ENCODE results near the gene UCN2.
A peak's percentile ranks its signal among the peaks of the same experiment; 100 is the strongest.

The UCN2 gene, protein sequence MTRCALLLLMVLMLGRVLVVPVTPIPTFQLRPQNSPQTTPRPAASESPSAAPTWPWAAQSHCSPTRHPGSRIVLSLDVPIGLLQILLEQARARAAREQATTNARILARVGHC

DNA sequence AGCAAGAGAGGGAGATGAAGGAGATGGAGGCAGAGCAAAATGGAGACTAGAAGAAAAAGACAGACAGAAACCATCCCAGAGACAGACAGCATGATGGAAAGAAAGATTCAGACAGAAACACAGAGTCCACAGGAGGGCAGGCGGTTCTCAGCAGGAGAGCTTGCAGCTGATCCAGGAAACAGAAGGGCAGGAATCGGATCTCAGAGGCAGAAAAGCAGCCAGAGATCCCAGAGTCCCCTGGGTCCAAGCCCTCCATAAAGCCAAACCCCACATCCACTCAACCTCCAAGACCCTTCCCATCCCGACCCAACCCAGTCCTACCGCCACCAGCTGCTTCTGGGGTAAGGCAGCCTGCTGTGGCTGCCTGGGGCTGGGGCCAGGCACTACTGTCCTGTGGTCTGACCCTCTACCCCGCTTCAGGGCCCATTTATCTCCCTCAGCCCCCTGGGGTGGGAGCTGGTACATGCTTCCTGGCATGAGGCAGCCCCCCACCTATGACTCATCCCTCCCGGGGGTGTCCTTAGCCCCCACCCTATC is at the start of gene UCN2:
Gene UCN2 (minus strand): TSS at position 400 of the 537 bp plus-strand sequence. CDS start 657 bp downstream, outside the sequence.
- DNase-seq (ENCODE audit: low read depth) = no peak

DNA sequence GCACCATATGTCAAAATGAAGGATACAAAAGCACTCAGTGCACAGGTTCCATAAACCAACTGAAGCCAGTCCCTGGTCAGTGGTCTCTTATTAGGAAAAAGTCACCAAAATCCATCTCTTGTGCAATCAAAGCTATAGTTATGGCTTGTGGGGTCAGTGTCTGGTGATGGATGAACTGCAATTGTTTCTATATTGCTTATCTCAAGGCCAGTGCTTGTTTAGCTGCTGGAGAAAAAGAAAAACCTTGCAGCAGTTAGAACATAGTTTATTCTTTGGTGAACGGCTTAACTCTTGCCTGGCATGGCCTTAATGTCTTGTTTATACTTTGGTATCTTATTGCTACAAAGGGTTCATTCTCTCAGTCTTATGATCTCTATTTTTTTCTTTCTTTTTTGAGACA is 48.7 kb upstream of the UCN2 start:
- no peak for DNase-seq (ENCODE audit: low read depth)

DNA sequence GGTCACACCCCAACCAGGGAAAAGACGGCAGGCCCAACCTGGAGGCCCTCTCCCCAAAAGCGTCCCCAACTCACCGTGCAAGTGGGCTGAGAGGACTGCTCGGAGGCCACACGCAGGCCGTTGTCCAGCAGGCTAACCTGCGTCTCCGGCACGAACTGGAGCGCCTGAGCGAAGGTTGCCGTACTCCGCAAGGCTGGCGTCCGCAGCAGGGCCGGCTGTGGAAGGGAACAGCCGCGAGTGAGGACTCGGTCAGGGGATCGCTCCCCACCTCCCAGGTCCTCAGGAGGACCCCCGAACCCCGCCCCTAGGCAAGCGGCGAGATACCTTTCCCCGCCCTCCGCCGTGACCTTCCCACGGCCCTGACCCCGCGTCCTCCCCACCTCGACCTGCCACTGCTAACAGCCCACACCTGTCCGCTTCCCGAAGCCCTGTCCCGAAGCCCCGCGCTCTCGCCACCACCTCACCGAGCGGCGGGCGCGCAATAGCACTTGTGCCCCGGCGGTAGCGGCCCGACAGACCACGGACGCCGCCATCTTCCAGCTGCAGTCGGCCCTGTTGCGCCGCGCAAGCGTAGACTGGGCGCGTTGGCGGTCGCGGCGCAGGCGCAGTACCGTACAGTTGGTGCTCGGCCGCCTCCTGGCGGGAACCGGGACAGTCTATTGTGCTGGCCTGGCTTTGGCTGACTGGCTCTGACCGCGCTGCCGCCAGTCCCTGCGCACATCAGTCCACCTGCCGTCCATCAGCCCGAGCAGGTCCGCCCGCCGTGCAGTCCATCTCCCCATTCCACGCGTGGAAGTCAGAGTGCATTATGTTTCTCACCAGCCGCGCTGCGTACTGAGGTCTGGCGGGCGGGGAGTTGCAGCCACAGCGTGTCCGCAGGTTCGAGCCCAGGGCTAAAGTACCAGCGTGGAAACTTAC is 45.8 kb upstream of the UCN2 start, which contains the start of gene UQCRC1:
Gene UQCRC1 (minus strand): TSS at position 559 of the 918 bp plus-strand sequence. CDS start 26 bp downstream, at position 533.
- DNase-seq (ENCODE audit: low read depth) = peak; percentile 78

DNA sequence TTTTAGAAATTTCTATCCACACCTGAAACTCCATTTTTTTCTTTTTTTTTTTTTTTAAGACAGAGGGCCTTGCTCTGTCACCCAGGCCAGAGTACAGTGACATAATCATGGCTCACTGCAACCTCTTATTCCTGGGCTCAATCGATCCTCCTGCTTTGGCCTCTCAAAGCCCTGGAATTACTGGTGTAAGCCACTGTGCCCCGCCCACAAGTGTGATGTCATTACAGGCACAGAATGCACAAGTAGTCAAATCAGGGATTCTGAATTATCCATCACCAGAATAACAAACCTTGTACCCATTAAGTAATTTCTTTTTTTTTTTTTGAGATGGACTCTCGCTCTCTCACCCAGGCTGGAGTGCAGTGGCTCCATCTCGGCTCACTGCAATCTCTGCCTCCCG is 43.9 kb upstream of the UCN2 start:
- no peak for DNase-seq (ENCODE audit: low read depth)

DNA sequence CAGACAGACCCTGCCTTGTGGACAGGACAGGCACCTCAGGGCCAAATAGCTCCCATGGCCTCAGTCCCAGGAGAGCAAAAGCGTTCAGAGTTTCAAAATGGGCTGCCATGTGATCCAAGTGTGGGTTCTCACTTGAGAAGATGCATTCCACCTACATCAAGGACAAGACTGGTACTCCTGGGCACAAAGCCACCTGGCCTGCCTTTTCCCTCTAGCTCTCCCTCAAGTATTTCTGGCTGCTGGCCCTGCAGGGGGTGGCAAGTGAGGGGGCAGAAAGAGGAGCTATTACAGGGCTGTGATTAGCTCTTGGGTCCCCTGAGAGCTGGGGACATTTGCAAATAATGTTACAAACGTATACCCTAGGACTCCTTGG is 38.0 kb upstream of the UCN2 start:
- no peak for DNase-seq (ENCODE audit: low read depth)

DNA sequence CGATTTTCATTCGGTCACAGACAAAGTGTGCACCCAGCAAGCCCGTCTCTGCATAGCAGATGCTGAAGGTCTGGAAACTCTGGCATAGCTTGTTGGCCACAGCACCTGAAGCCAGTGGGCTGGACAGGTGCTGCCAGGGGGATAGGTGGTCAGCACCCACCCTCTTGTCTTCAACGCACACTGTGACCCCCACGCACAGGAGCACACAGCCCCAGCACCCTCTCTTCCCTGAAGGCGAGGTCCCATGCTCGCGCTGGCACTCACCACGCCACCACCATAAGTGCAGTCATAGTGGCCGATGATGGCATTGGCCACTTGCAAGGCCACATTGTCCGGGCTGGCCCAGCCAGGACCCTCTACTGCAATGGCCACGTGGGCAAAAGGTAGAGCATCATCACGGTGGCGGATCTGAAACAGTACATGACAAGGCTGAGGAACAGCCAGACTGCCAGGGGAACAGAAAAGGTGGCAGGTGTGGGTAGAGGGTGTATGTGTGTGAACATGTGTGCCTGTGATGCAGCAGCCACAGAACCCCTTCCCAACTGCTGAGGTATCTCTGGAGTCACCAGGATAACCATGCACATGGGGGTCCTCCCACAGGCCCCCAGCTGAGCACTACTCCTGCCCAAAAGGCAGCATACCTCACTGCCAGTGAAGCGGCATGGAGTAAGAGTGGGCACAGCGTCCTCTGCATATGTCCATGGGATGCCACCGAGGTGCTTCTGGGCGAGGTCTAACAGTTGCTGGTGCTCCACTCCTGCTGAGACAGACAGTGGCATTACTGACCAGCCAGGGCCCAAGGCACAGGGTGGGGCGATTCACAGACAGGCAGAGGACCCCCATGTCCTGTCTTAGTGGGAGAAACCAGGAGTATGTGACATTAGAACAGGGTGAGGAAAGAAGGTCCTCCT is 37.4 kb upstream of the UCN2 start:
- DNase-seq (ENCODE audit: low read depth) = no peak

DNA sequence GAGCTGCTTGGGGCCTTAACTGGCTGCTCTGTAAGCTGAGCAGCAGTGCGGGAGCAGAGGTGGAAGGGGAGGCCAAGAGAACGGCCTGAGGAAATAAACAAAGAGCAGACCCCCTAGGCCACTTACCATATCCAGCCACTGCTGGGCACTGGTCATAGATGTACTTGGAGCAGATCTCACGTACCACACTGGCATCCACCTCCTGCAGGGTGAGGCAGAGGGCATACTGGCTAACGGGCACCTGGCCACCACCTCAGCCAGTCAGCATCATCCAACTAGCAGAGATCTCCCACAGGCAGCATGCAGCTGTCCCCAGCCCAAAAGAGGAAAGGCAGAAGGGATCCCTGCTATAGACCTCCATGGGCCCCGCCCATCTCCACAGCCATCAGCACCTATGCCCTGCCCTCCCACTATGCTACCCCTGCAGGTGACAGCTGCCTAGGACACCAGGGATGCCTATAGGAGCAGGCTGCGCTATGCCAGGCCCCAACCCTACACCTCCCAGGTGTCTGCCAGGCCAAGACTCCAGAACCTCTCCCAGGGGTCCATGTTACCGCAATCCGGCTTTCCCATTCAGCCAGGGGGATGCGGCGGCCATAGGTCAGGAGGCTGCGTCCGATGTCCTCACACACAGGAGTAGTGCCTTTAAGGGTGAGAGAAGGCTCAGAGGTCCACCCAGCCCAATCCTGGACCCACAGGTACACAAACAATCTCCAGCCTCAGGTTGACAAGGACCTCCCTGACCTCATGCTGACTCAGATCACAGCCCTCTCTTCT is 36.1 kb upstream of the UCN2 start:
- no peak for DNase-seq (ENCODE audit: low read depth)

DNA sequence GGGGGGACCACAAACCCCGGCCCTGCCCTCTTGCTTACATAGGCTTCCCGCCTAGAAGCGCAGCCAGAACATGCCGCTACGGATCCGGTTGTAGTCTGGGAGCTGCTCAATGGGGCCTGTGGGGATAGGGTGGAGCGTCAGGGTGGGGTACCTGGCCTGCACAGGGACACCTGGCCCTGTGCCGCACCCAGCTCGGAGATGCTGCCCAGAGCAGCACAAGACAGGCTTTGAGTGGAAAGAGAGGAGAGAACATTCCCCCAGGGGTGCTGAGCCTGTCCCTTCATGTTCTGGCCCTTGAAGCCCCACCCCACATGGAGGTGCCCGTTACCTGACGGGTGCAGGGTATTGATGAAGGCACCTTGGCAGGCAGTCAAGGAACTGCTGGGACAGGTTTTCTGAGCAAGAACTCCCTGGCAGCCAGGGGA is 35.5 kb upstream of the UCN2 start:
- no peak for DNase-seq (ENCODE audit: low read depth)

DNA sequence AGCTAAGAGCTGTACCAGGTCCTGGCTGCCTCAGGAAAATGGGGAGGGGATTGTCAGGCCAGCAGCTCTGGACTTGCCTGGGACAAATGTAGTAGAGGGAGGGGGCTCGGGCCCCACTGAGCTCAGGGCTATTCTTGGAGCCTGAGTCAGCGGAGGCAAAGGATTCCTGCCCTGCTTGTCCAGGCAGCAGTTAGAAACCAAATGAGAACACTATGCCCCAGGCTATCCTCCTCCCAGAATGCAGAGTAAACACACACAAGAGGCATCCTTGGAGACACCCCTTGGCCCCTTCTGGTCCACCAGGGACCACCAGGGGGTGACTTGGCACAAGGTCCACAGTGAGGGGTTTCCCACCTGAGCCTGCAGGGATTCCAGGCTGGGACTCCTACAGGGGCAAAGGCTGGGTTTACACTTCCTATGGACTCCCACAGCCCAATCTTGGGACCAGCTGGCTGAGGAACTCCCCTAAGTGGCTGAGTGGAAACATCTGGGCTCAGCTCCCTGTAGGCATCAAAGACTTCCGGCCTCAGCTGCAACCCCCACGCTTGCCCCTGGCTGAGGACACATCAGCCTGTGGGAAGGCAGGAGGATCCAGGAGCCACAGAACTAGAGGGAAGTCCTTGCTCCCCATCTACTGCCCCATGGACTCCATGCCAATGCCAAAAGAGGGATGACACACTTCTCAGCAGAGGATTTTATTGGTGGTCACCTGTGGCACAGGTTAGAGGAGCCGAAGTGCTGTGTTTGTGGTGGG is 34.9 kb upstream of the UCN2 start:
- DNase-seq (ENCODE audit: low read depth) = no peak

DNA sequence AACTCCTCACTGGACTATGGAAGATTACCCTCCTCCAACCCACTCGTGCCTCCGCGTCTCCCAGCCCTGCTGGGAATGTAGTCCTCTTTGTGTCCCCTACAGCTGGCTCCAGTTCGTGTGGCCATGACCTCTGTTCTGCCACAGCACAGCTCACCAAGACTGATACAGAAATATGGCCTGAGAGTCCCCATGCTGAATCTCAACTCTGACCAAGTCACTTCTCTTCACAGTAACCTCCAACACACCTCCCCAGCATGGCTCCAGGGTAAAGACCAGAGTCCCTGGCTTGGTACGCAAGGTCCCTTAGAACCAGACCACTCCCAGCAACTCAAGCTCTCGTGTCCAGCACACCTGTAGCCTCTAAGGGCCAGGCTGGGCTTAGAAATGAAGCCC is 33.8 kb upstream of the UCN2 start:
- no peak for DNase-seq (ENCODE audit: low read depth)

DNA sequence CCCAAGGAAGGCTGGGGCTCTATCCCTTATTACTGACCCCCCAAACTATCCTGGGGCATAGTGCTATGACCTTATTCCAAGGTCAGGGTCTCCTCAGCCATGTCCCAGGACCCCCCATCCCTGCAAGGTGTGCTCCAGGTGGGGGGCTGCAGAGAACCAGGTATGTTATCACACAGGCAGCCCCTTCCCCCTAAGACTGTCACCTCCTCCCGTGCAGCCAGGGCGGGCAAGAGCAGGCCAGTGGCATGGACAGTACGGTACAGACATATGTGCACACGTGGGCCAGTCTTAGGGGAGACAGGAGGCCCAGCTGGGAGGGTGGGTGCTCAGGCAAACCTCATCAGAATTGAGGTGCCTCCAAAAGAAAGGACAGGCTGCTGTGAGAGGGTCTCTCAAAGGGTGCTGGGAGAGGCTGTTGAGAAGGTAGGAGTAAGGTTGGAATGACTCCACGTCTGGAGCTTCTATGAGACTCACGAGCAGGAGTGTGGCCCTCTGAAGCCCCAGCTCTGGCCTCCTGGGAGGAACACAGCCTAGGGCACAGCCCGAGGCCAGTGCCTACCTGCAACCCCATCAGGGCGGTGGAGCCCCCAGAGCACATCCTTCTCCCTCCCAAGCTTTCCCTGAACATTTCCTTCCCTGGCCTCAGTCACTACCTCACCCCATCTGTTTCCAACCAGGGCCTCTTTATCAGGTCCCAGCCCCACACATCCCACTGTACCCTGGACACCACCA is 33.3 kb upstream of the UCN2 start:
- no peak for DNase-seq (ENCODE audit: low read depth)

DNA sequence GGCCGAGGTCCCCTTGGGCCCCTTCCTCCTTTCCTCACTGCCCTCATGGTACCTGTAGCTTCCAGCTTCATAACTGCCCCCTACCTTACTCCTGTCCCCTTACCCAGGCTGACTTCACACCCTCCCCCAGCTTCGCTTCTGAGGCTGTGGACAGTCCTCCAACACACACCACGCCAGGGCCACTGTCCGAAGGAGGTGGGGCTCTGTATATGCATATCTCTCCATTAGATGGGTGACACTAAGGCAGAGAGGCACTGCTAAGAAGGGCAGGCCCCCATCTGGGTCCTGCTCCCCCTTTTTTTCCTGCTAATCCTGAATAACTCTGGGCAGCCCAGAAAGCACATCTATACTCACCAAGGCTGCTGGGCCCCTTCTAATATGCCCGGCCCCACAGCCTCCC is 32.6 kb upstream of the UCN2 start:
- no peak for DNase-seq (ENCODE audit: low read depth)

DNA sequence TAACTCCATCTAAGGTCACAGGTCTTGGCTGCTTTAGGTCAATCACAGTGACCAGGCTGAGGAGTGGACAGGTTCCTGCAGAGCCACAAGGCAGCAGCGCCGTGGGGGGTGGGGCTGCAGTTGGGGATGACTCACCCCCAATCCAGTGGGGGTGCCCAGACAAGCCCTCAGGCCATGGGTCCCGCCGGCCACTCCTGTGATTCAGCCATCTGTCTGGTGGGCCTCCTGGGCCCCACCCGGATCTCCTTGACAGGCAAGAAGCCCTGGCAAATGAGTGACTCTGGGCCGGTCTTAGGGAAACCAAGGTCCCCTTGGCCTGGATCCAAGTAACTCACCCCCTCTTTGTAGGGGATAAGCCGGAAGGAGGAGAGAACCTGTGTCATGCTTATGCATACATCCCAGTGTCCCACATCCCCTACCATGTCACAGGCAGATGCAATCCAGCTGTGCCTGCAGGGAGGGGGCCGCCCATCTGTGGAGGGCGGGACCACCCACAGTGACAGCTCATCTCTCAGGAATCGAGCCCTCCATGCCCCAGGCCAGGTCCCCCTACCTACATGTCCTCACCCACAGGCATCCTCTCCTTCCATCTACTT is 32.0 kb upstream of the UCN2 start:
- no peak for DNase-seq (ENCODE audit: low read depth)

DNA sequence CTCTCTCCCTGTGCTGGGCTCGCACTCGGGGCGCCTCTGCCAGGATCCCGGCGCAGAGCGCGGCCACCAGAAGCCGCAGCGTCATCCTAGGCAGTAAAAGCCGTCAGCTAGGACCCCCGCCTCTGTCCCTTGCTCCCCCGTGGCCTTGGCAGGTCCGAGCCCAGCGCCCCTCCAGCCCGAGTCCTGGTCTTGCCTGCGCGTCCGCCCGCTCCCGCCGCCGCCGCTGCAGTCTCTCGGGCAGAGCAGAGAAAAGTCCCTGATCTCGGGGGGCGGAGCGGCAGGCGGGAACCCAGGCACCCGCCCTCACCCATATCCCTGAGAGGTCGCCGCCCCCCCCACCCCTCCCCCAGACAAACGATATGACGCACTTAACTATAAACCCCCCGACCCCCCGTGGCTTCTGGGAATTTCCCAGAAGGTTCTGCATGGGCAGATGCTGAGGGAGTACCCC is 31.5 kb upstream of the UCN2 start, which contains the start of gene COL7A1:
Gene COL7A1 (minus strand): TSS at position 255 of the 451 bp plus-strand sequence. CDS start 170 bp downstream, at position 85.
- DNase-seq (ENCODE audit: low read depth) = no peak

DNA sequence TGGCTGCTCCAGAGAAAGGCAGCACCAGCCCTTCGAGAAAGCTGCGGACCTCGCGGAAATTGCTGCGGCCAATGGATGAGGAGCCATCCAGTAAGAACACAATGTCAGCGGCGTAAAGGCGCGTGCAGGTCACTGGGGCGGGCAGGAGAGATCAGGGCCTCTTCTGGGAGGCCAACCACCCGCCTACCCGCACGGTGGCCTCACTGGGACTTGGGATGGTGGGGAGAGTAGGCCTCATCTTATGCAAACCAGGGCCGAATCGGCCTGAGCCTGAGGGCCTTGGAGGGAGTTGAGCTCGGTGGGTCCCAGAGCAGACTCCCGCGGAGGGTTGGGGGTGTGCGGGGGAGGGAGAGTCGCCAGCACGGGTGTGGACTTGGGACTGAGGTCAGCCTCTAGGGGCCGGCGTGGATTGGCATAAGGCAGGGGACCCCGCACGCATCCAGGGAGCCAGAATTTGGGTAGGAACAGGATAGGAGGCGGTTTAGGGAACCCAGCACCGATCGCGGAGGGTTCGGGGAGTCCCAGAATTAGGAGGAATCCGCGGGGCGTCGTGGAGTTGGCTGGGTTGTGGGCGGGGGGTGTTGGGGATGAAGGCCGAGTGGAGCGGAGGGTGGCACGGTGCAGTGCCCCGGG is 31.0 kb upstream of the UCN2 start:
- DNase-seq (ENCODE audit: low read depth) = no peak

DNA sequence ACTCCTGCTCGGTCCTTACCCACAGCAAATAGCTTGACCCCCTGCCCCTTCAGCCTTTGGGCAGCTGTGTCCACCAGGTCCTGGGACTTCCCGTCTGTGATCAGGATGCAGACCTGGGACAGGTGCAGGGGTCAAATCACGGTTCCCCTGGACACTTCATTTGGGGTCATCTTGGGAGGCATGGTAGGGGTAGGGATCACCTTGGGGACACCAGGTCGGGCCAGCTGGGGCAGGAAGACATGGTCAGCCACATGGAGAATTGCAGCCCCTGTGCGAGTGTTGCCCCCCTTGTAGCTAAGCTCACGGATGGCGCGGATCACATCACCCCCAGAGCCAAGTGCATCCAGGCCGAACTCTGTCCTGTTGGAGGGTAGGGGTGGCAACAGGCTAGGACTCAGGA is 29.8 kb upstream of the UCN2 start:
- DNase-seq (ENCODE audit: low read depth) = no peak

DNA sequence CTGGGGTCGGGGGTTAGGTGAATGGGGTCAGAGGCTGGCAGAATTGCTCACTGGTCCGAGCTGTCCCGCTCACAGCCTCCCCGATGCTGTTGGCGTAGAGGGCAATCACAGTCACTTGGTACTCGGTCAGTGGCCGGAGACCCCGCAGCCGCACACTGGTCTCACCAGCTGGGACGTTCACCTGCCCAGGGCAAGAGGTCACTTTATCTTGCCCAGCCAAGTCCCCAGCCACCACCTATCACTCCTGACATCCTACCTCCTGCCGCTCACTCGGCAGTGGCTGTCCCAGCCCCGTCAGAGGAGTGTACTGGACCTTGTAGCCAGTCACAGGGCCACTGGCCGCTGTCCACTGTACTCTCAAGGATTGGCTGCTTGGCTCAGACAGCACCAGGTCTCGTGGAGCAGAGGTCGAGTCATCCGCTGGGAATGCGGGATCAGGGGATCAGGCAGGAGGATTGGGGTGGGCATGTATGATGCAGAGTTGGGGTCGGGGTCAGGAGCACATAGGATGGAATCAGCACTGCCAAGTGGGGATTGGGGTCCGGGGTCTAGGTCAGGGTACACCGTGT is 29.0 kb upstream of the UCN2 start:
- DNase-seq (ENCODE audit: low read depth) = no peak

DNA sequence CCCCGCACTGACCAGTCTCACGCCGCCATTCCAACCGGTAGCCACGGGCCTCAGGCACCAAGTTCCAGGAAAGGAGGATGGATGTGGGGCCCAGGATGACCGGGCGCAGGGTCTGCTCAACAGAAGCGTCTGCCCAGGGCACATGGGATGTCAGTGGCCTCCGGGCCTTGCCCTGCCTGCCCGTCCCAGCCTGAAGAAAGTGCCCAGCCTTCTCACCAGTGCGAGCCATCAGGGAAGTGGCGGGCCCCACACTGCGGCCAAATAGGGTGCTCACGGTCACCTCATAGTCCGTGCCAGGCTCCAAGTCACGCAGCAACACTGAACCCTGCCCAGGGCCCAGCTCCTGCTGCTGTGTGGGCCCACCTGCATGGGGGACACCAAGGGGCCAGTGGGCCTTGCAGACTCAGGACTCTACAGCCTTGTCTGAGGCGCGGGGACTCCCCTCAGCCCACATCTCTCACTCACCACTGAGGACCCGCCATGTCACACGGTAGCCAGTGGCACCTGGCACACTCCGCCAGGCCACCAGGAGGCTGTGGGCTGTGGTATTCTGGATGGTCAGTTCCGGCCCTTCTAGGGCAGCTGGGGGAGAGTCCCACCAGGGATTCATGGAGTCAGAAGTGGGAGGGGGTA is 28.4 kb upstream of the UCN2 start:
- DNase-seq (ENCODE audit: low read depth) = no peak

Data from CMK (cell line).